ENCODE data around the gene DEXI. TPM values are rescaled to one million over a fixed set of nuclear protein-coding genes. Genes with fewer than 3 reads are reported as not detected.

Gene DEXI
- total RNA-seq, 1 experiment from 2014 or later: 23.7 TPM

DNA sequence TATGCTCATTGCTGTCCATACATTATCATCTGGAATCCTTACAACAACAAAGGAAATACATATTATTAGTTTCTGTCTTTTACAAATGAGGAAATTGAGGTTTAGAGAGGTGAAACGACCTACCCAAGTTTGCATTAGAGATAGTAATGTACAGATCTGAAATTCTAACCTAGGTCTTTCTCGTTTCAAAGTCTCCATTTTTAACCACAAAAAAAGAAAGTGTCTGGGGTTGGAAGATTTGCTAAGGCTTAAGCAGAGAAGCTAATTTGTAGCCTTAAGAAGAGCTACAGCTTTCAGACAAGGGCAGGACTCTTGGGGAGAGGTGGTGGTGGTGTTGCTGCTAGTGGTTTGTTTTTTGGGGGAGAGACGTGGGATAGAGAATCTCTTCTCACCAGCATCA lies 46.1 kb downstream of the DEXI start:
- TF ChIP-seq CTCF (IDR thresholded peaks at IDR 0.05; ENCODE audit: insufficient read depth in 1 of 2, low read depth in 1 of 2, low read length in 1 of 2, severe bottlenecking in 1 of 2, unreplicated experiment in 1 of 2): no peak
- H3K4me3 Mint-ChIP-seq (ENCODE audit: unreplicated experiment): no peak overlapping the region
- DNase-seq: no peak
- Histone ChIP-seq H3K4me1 (no peaks in the 10 kb centered on the region), H3K4me3 (ENCODE audit: low read depth, low read length) (no peak overlapping the region), H3K36me3 (ENCODE audit: control insufficient read depth, insufficient read depth, low read length) (no peaks in the 10 kb centered on the region), H3K27me3 (replicated peaks; ENCODE audit: control insufficient read depth, insufficient read depth, low read length) (no peaks in the 10 kb centered on the region), H3K9me3 (no peaks in the 10 kb centered on the region)
- no peaks in the 10 kb centered on the region for H3K36me3 Mint-ChIP-seq (ENCODE audit: insufficient read depth, unreplicated experiment)
- no peaks in the 10 kb centered on the region for H3K9me3 Mint-ChIP-seq (ENCODE audit: unreplicated experiment)
- BruUV-seq (replicated peaks): no TSS peak
- H3K27me3 Mint-ChIP-seq (ENCODE audit: insufficient read depth, unreplicated experiment): peaks cover 15% of the 10 kb centered on the region
- H3K4me1 Mint-ChIP-seq (ENCODE audit: low read depth, unreplicated experiment): no peaks in the 10 kb centered on the region
- intact Hi-C loops (cut with micrococcal nuclease; ENCODE audit: unreplicated experiment): no loop called here
- ChIA-PET POLR2A (no interaction called here), CTCF (no interaction called here)
- H3K27ac Mint-ChIP-seq (ENCODE audit: unreplicated experiment): no peak overlapping the region

- Histone ChIP-seq H3K9me3 (no peaks in the 10 kb centered on the region), H3K27me3 (replicated peaks; ENCODE audit: control insufficient read depth, insufficient read depth, low read length) (no peaks in the 10 kb centered on the region), H3K4me1 (no peaks in the 10 kb centered on the region), H3K36me3 (ENCODE audit: control insufficient read depth, insufficient read depth, low read length) (no peaks in the 10 kb centered on the region), H3K4me3 (ENCODE audit: low read depth, low read length) (no peak overlapping the region)
- Mint-ChIP-seq H3K4me1 (ENCODE audit: low read depth, unreplicated experiment) (no peaks in the 10 kb centered on the region), H3K27me3 (ENCODE audit: insufficient read depth, unreplicated experiment) (peaks cover 17% of the 10 kb centered on the region), H3K4me3 (ENCODE audit: unreplicated experiment) (no peak overlapping the region), H3K27ac (ENCODE audit: unreplicated experiment) (no peak overlapping the region), H3K9me3 (ENCODE audit: unreplicated experiment) (no peaks in the 10 kb centered on the region), H3K36me3 (ENCODE audit: insufficient read depth, unreplicated experiment) (no peaks in the 10 kb centered on the region)
- intact Hi-C loops (cut with micrococcal nuclease; ENCODE audit: unreplicated experiment): no loop called here
- DNase-seq: peak in 1 of 2 experiments; percentile 72
- ChIA-PET POLR2A (no interaction called here), CTCF (no interaction called here)
- no TSS peak for BruUV-seq (replicated peaks)
- no peak for TF ChIP-seq CTCF (IDR thresholded peaks at IDR 0.05; ENCODE audit: insufficient read depth in 1 of 2, low read depth in 1 of 2, low read length in 1 of 2, severe bottlenecking in 1 of 2, unreplicated experiment in 1 of 2)
These were observed 47.0 kb downstream of the DEXI start for GRCh38 chr16:10895053-10895946.

GRCh38 chr16:10892782-10893318 lies 49.4 kb downstream of the DEXI start:
- TF ChIP-seq CTCF (IDR thresholded peaks at IDR 0.05; ENCODE audit: insufficient read depth in 1 of 2, low read depth in 1 of 2, low read length in 1 of 2, severe bottlenecking in 1 of 2, unreplicated experiment in 1 of 2): no peak
- ChIA-PET POLR2A (no interaction called here), CTCF (no interaction called here)
- intact Hi-C loops (cut with micrococcal nuclease; ENCODE audit: unreplicated experiment): no loop called here
- Histone ChIP-seq H3K36me3 (ENCODE audit: control insufficient read depth, insufficient read depth, low read length) (no peaks in the 10 kb centered on the region), H3K4me3 (ENCODE audit: low read depth, low read length) (no peak overlapping the region), H3K4me1 (no peaks in the 10 kb centered on the region), H3K9me3 (no peaks in the 10 kb centered on the region), H3K27me3 (replicated peaks; ENCODE audit: control insufficient read depth, insufficient read depth, low read length) (no peaks in the 10 kb centered on the region)
- Mint-ChIP-seq H3K27ac (ENCODE audit: unreplicated experiment) (no peak overlapping the region), H3K4me3 (ENCODE audit: unreplicated experiment) (no peak overlapping the region), H3K27me3 (ENCODE audit: insufficient read depth, unreplicated experiment) (peaks cover 15% of the 10 kb centered on the region), H3K4me1 (ENCODE audit: low read depth, unreplicated experiment) (no peaks in the 10 kb centered on the region), H3K9me3 (ENCODE audit: unreplicated experiment) (no peaks in the 10 kb centered on the region), H3K36me3 (ENCODE audit: insufficient read depth, unreplicated experiment) (no peaks in the 10 kb centered on the region)
- no TSS peak for BruUV-seq (replicated peaks)
- no peak for DNase-seq

Data from Caco-2 (cell line).